ENCODE measurements around the gene MRPL11. TPM values are rescaled to one million over a fixed set of nuclear protein-coding genes. Genes with fewer than 3 reads are reported as not detected.

MRPL11 gene
- total and polyA plus RNA-seq, 2 experiments from 2014 or later = 139 to 237 TPM

GRCh38 chr11:66467756-66468155 is 29.1 kb upstream of the MRPL11 start:
- peaks cover 36% of the 10 kb centered on the region for H3K4me1 Mint-ChIP-seq
- Histone ChIP-seq H3K27ac (ENCODE audit: low read depth) (no peak overlapping the region), H3K4me1 (ENCODE audit: insufficient read depth) (peaks cover 35% of the 10 kb centered on the region), H3K4me2 (peak overlapping the region; percentile 90), H3K36me3 (ENCODE audit: insufficient read depth) (no peaks in the 10 kb centered on the region; the same call in 1 of the 2 replicates), H2AFZ (peak overlapping the region; percentile 86), H4K20me1 (replicated peaks; ENCODE audit: insufficient read depth) (no peaks in the 10 kb centered on the region; the same call in none of the 2 replicates), H3K9me2 (ENCODE audit: insufficient read depth) (no peaks in the 10 kb centered on the region), H3K79me2 (replicated peaks; ENCODE audit: insufficient read depth) (no peaks in the 10 kb centered on the region), H3F3A (replicated peaks; ENCODE audit: low read depth) (peaks cover 10% of the 10 kb centered on the region; the same call in 1 of the 2 replicates), H3K4me3 (peak overlapping the region; percentile 81), H3K27me3 (ENCODE audit: insufficient read depth) (no peaks in the 10 kb centered on the region)
- H3K9me3 Mint-ChIP-seq = peaks cover 10% of the 10 kb centered on the region
- peak; percentile 44 for DNase-seq (ENCODE audit: low spot score)
- H3K27ac Mint-ChIP-seq = no peak overlapping the region
- no peak for TF ChIP-seq CTCF (conservative IDR thresholded peaks at IDR 0.05; ENCODE audit: low read depth in 2 of 2)
- TF ChIP-seq ZNF462 (CRISPR knock-in tag; IDR thresholded peaks at IDR 0.05) = no peak
- no peak for TF ChIP-seq REST (IDR thresholded peaks at IDR 0.05; ENCODE audit: unreplicated experiment)
- H3K36me3 Mint-ChIP-seq (ENCODE audit: low read depth) = peaks cover 9% of the 10 kb centered on the region; the same call in 2 of the 3 replicates
- H3K4me3 Mint-ChIP-seq = peak overlapping the region; percentile 85
- H3K27me3 Mint-ChIP-seq (ENCODE audit: insufficient read depth, low read depth, poor library complexity) = peaks cover 10% of the 10 kb centered on the region
- peak; percentile 7; the same call in 2 of the 3 replicates for ATAC-seq

All from GM23338 (cell line).